BLaER1 (cell line): ENCODE measurements around the gene TMEM132C.

Experiments
- H3K27ac ChIP-seq: shearing (Covaris generic); formaldehyde crosslinking; 2 replicates; pipeline ENCODE4 v1.8.1; 2022
- H3K27me3 ChIP-seq: shearing (Covaris generic); formaldehyde crosslinking; 2 replicates; pipeline ENCODE4 v1.8.1; 2022
- H3K36me3 ChIP-seq: shearing (Covaris generic); formaldehyde crosslinking; 2 replicates; pipeline ENCODE4 v1.8.1; 2022
- H3K4me1 ChIP-seq: shearing (Covaris generic); formaldehyde crosslinking; 2 replicates; pipeline ENCODE4 v1.8.1; 2022
- H3K4me2 ChIP-seq: shearing (Covaris generic); formaldehyde crosslinking; 2 replicates; pipeline ENCODE4 v1.8.1; 2022
- H3K4me3 ChIP-seq: shearing (Covaris generic); formaldehyde crosslinking; 2 replicates; pipeline ENCODE4 v1.8.1; 2022
- H3K9ac ChIP-seq: shearing (Covaris generic); formaldehyde crosslinking; 2 replicates; pipeline ENCODE4 v1.8.1; 2022
- H3K9me3 ChIP-seq: shearing (Covaris generic); formaldehyde crosslinking; 2 replicates; pipeline ENCODE4 v1.8.1; 2022
- H4K20me1 ChIP-seq: shearing (Covaris generic); formaldehyde crosslinking; 2 replicates; pipeline ENCODE4 v1.8.1; 2022
- Cebpa-rat ChIP-seq: shearing (Covaris generic); IDR thresholded peaks from 2 replicates; pipeline ENCODE4 v1.8.1; 2022

Gene TMEM132C

GRCh38 chr12:128715485-128715884, 448.5 kb downstream of the TMEM132C start:
- Histone ChIP-seq H3K9me3 (peaks cover 15% of the 10 kb centered on the region; the same call in 1 of the 2 replicates), H3K36me3 (no peaks in the 10 kb centered on the region), H4K20me1 (no peaks in the 10 kb centered on the region), H3K4me1 (no peaks in the 10 kb centered on the region), H3K27me3 (no peaks in the 10 kb centered on the region), H3K27ac (no peak overlapping the region), H3K4me2 (no peak overlapping the region), H3K4me3 (no peak overlapping the region), H3K9ac (no peak overlapping the region)
- TF ChIP-seq Cebpa-rat: no peak

DNA sequence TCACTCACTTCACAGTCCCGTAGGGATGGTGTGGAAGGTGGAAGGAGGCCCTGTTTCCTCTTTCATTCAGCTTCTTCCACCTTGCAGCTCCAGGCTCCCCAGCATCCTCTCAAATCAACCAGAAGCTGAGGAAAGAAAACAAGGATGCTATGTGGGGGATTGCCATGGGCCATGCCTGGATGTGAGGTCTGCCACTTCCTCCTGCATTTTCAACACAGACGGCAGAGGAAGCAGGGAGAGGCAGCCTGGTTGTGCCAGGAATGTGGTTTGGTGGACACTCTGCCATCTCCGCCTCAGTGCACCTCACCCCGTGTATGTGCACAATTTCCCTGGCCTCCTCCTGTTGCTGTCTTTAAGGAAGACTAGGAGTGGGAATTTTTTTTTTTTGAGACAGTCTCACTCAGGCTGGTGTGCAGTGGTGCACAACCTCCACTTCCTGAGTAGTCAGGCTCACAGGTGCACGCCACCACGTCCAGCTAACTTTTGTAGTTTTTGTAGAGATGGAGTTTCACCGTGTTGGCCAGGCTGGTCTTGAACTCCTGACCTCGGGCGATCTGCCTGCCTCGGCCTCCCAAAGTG, 457.6 kb downstream of the TMEM132C start:
- no peak overlapping the region for H3K4me3 ChIP-seq
- no peak overlapping the region for H3K27ac ChIP-seq
- no peak for TF ChIP-seq Cebpa-rat
- H3K9me3 ChIP-seq: peaks cover 11% of the 10 kb centered on the region
- no peak overlapping the region for H3K9ac ChIP-seq
- peak overlapping the region; percentile 52 for H3K4me2 ChIP-seq
- H3K4me1 ChIP-seq: peaks cover 14% of the 10 kb centered on the region
- no peaks in the 10 kb centered on the region for H3K36me3 ChIP-seq
- H4K20me1 ChIP-seq: no peaks in the 10 kb centered on the region
- no peaks in the 10 kb centered on the region for H3K27me3 ChIP-seq

GRCh38 chr12:128726886-128727285, 459.9 kb downstream of the TMEM132C start:
- Histone ChIP-seq H4K20me1 (no peaks in the 10 kb centered on the region), H3K4me2 (no peak overlapping the region), H3K27ac (no peak overlapping the region), H3K4me3 (no peak overlapping the region), H3K9ac (no peak overlapping the region), H3K9me3 (no peaks in the 10 kb centered on the region; the same call in 1 of the 2 replicates), H3K4me1 (peaks cover 14% of the 10 kb centered on the region), H3K36me3 (no peaks in the 10 kb centered on the region), H3K27me3 (no peaks in the 10 kb centered on the region)
- no peak for TF ChIP-seq Cebpa-rat

DNA sequence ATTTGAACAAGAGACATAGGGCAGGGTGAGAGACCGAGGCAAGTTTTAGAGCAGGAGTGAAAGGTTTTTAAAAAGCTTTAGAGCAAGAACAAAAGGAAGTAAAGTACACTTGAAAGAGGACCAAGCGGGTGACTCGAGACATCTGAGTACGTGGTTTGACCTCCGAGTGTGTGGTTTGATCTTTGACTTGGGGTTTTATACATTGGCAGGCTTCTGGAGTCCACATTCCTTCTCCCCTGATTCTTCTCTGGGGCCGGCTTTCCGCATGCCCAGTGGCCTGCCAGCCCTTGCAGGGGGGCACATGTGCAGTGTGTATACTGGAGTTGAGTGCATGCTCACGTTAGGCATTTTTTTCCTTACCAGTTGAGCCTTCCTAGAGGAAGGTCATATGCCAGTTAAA, 460.5 kb downstream of the TMEM132C start:
- no peak overlapping the region for H3K27ac ChIP-seq
- no peak overlapping the region for H3K4me2 ChIP-seq

DNA sequence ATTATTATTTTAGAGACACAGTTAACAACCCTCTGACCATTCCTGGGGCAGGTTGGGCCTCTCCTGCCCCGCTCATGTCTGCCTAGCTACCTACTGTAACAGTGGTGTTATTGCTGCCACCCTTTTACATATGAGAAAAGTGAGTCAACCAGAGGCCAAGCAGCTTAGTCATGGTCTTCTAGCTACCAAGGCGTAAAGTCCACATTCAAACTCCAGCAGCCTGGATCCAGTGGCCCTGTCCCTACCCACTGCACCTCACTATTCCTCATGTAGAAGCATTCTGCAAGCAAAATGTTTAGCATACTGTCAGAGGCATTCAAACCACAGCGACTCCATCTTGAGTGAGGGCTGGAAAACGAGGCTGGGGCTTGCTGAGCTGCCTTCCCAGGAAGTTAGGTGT, 461.0 kb downstream of the TMEM132C start:
- no peak overlapping the region for H3K4me2 ChIP-seq
- no peak for TF ChIP-seq Cebpa-rat

More for the DNA sequence above, 460.5 kb downstream of the TMEM132C start:
- H3K4me1 ChIP-seq: peaks cover 14% of the 10 kb centered on the region
- no peak overlapping the region for H3K4me3 ChIP-seq
- no peak for TF ChIP-seq Cebpa-rat
- no peaks in the 10 kb centered on the region for H3K27me3 ChIP-seq
- no peaks in the 10 kb centered on the region for H4K20me1 ChIP-seq
- no peaks in the 10 kb centered on the region for H3K36me3 ChIP-seq
- no peak overlapping the region for H3K9ac ChIP-seq
- no peaks in the 10 kb centered on the region; the same call in 1 of the 2 replicates for H3K9me3 ChIP-seq

DNA sequence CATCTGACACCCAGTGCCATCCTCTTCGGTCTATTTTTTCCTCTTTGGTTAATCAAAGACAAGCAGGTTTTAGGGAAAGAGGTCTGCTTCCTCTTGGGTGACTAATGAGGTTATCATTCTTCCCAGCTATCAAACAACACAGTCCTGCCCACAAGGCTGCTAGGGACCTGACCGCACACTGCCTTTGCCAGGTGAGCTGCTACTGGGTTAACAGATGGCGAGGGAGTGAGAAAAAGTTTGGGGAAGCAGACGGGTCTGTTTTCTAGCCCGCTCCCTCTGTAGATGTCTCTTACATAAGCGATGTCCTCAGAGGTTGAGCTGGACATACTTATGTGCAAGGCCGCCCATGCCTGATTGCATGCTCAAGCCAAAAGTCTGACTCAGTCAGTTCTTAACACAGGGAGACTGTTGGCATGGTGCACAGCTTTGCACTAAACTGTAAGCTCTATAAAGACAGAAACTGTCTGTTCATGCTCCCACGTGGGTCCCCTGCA, 462.7 kb downstream of the TMEM132C start:
- no peak overlapping the region for H3K4me3 ChIP-seq
- no peaks in the 10 kb centered on the region for H4K20me1 ChIP-seq
- H3K27ac ChIP-seq: no peak overlapping the region
- H3K36me3 ChIP-seq: no peaks in the 10 kb centered on the region
- no peak overlapping the region for H3K4me2 ChIP-seq
- TF ChIP-seq Cebpa-rat: no peak
- no peaks in the 10 kb centered on the region; the same call in 1 of the 2 replicates for H3K9me3 ChIP-seq
- H3K4me1 ChIP-seq: peaks cover 7% of the 10 kb centered on the region
- no peaks in the 10 kb centered on the region for H3K27me3 ChIP-seq
- H3K9ac ChIP-seq: no peak overlapping the region

More for the DNA sequence above, 461.0 kb downstream of the TMEM132C start:
- H3K4me3 ChIP-seq: no peak overlapping the region
- H3K9ac ChIP-seq: no peak overlapping the region
- H3K27ac ChIP-seq: no peak overlapping the region
- no peaks in the 10 kb centered on the region for H3K27me3 ChIP-seq
- no peaks in the 10 kb centered on the region; the same call in 1 of the 2 replicates for H3K9me3 ChIP-seq
- no peaks in the 10 kb centered on the region for H3K36me3 ChIP-seq
- no peaks in the 10 kb centered on the region for H4K20me1 ChIP-seq
- peaks cover 14% of the 10 kb centered on the region for H3K4me1 ChIP-seq

DNA sequence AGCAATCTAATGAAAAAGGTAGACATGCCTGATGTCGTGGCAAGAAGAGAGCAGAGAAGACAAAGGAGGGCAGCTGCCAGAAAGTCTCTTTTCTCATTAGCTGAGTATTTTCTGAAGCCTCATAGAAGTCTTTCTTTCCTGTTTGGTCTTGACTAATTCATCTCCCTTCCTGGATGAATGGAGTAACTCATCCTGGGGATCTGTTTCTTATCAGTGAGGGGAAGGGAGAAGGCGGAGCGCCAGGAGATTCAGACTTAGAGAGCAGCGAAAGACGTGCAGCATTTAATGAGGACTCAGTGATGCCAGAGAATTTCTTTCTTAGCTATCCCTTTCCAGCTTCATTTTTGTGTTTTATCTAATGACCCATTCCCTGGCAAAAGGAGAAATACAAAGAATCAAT, 467.4 kb downstream of the TMEM132C start:
- Histone ChIP-seq H3K27me3 (no peaks in the 10 kb centered on the region), H3K9ac (no peak overlapping the region), H3K4me1 (no peaks in the 10 kb centered on the region), H4K20me1 (no peaks in the 10 kb centered on the region), H3K36me3 (no peaks in the 10 kb centered on the region), H3K4me3 (no peak overlapping the region), H3K4me2 (no peak overlapping the region), H3K27ac (no peak overlapping the region), H3K9me3 (peaks cover 7% of the 10 kb centered on the region)
- TF ChIP-seq Cebpa-rat: no peak

DNA sequence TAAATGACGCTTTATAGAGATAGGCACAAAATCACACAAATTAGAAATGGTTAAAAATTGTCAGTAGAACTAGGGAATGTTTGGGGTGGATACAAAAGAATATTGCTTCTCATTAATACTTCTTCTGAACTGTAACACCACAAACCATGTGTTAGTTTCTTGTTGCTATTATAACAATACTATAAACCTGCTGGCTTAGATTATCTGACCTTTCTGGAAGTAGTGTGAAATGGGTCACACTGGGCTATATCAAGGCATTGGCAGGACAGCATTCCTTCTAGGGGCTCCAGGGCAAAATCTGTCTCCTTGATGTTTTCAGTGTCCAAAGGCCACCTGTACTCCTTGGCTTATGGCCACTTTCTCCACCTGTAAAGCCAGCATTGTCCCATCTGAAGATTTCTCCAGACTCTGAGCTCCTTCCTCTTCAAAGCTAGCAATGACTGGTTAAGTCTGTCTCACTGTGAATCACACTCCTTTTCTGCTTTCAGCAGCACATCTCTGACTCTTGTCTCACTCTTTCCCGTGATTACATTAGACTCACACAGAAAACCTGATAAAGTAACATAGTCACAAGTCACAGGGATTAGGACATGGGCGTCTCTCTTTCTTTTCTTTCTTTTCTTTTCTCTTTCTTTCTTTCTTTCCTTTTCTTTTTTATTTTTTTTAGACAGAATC, 470.5 kb downstream of the TMEM132C start:
- no peaks in the 10 kb centered on the region for H3K36me3 ChIP-seq
- no peak overlapping the region for H3K4me3 ChIP-seq
- H3K4me1 ChIP-seq: no peaks in the 10 kb centered on the region
- no peak for TF ChIP-seq Cebpa-rat
- no peaks in the 10 kb centered on the region for H4K20me1 ChIP-seq
- H3K9ac ChIP-seq: no peak overlapping the region
- no peak overlapping the region for H3K27ac ChIP-seq
- no peak overlapping the region for H3K4me2 ChIP-seq
- peaks cover 18% of the 10 kb centered on the region for H3K9me3 ChIP-seq
- H3K27me3 ChIP-seq: no peaks in the 10 kb centered on the region

DNA sequence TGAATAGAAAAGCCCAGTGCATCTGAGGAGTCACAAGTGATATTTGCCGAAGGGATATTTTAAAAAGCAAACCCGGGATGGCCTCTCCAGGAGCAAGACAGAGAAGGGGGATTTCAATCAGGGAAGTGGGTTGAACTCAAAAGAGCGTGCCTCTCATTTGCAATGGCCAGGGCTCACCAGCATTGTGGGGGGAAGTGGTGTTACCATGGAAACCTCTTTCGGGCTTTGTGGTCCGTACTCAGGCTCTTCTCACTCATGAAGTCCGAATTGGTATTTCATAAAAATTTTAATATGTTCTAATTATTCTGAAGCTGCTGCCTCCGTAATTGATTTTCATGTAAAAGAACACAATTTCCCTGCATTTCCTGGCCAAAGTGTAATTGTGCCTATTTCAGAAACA, 476.9 kb downstream of the TMEM132C start:
- Histone ChIP-seq H3K9ac (no peak overlapping the region), H3K4me1 (peaks cover 45% of the 10 kb centered on the region), H3K4me3 (no peak overlapping the region), H3K36me3 (no peaks in the 10 kb centered on the region), H4K20me1 (no peaks in the 10 kb centered on the region), H3K27ac (no peak overlapping the region), H3K27me3 (no peaks in the 10 kb centered on the region), H3K9me3 (peaks cover 16% of the 10 kb centered on the region), H3K4me2 (peak overlapping the region; percentile 37; the same call in 1 of the 2 replicates)
- TF ChIP-seq Cebpa-rat: no peak
